Measurements from ENCODE around the gene GP1BB.
A peak's percentile ranks its signal among the peaks of the same experiment; 100 is the strongest.

Gene GP1BB

DNA sequence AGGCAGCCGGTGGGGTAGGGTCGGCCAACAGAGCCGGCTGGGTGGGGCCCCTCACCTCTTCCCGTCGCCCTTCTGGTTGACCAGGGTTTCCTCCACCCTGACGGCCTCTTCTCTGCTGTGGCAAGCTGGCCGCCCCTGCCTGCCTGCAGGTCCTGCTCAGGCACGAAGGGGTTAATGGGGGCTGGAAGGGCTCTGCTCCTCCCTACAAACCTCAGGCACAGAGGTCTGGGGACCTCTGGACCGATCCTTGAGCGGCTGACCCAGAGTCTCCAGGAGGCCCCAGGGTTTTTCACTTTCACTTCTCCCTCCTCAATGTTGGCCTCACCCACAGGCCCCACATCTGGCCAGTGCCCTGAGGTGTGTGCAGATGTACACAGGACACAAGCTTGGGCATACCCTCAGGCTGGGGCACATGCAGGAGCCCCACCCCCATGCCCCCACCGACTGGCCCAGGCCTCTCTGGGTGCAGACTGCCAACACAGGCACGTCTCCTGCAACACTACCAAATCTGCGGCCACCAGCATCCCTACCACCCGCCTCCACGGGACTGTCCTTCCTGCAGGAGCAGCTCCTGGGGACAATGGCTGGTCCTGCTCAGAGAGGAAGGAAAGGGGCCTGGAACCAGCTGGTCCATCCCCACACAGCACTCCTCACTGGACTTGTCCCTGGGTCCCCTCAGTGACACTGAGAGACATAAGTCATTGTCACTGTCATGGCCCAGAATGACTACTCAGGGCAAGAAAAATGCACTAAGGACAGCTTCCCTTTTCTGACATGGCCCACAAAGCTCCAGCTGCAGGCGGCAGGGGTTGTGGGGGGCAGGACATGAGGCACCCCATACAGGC lies 34.0 kb downstream of the GP1BB start:
- FAIRE-seq, result no peak

DNA sequence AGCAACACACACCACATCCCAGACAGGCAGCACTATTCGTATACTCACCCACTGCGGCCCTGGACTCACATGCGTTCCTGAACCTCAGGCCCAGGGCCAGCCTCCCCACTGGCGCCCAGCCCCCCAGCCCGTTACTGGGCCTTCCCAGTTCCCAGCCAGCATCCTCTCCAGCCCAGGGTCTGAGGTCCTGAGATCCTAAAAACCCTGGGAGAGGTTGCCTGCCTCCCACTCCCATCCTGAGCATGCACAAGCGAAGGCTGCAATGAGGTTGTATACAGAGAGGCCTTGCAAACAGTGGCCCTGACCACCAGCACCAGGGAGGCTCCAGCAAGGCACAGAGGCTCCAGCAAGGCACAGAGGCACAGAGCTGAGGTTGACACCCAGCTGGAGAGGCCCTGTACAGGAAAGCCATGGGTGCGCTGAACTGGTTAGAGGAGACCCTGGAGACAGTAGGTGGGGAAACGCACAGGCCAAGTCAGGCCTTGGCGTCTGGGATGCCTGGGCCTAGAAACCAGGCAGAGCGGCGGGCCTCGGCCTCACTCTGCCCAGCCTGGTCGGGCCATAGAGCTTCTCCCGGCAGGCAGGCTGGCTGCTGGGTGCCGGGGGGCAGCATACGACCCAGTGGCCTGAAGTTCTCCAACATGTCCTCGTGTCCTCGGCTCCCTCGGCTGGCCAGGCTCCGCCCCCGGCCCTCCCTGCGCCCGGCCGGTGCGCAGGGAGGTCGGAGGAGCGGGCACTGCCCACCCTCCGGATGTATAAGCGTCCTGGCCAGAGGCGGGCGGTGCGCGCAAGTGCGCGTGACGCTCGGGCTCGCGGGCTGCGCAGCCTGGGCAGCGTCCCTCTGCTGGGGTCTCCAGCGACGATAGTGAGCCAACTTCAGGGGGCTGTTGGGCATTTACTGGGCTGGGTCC lies 34.9 kb downstream of the GP1BB start:
- no peak for FAIRE-seq

DNA sequence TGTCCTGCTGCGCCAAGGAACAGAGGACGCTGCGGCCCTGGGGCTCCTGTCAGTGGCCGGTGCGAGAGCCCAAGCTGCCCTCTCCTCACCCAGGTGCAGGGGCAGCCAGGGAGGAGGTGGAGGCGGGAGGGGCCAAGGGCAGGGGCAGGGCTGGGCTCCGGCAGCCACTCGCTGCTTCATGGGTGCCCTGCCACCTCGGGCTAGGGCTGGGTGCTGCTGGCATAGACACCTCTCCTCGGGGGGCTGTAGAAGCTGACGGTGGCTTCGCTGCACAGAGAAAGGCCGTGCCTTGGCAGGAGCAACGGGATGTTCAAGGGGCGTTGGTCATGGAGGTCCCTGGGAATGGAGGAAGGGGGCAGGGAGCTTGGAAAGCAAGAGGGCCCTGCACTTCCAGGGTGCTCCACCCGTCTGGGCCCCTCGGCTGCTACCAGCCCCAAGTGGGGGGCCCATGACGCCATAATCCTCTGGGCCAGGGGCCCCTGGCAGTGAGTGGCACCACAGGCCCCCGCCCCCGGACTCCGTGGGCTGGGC lies 35.6 kb downstream of the GP1BB start:
- no peak for FAIRE-seq

DNA sequence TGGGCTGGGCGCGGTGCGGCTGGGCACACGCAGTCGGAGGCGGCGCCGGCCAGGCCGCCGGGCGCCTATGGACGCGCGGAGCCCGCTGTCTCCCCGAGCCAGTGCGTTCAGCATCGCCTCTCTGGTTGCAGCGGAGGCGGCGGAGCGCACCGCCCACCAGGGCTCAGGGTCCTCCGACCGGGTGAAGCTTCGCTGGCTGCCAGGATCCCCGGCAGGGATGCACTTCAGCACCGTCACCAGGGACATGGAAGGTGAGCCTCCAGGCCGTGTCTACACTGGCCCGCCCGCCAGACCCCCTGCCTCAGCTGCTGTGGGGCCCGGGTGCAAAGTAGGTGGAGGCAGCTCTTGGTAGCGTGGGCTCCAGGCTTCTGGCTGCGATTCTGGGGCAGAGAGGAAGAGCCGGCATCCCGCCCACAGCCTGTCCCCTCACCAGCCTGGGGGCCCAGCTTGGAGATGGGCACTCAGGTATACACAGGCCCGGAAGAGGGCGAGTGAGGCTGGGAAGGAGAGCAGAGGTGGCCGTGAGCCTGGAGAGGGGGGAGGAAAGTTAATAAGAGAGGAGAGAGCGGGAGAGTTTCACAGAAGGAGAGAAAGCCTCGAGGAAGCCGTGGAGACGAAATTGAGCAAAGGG lies 36.2 kb downstream of the GP1BB start:
- no peak for FAIRE-seq

DNA sequence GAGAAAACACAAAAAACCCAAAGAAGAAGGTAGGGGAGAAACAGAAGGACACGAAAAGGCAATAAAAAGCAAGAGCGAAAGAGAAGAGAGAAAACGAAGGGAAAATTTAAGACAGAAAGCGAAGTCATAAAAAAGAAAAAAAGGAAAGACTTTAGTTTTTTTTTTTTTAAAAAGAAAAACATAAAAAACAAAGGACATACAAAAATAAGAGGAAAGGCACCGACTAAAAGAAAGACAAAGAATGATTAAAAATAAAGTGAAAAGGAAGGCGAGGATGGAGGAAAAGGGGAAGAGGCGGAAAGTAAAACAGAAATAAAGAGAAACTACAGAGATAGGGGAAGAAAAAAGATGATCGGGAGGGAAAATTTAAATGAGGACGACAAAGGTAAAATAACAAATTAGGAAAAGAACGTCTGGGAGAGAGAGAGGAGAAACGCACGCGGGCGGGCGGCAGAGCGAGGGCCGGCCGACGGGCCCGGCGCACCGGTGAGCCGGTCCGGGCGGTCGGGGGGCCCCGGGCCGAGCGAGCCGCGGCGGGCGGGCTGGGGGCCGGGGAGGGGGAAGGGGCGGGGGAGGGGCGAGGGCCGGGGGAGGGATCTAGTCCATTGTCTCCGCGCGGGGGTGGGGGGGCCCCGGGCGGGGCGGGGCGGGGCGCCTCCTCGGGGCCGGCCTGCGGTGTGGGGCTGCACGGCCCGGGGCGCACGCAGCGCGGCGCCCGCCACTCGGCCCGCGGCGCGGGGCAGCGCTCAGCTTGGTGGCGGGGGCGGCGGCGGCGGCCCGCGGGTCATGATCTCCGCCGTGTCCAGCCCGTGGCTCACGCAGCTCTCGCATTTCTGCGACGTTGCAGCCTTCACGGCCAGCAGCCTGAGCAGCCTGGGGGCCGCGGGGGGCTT lies 37.0 kb downstream of the GP1BB start, which contains the start of gene TBX1:
Gene TBX1, plus strand, starts transcription at position 721 of the 893 bp plus-strand sequence. Its CDS starts 66 bp downstream, at position 787.
- peak; percentile 39 for FAIRE-seq

DNA sequence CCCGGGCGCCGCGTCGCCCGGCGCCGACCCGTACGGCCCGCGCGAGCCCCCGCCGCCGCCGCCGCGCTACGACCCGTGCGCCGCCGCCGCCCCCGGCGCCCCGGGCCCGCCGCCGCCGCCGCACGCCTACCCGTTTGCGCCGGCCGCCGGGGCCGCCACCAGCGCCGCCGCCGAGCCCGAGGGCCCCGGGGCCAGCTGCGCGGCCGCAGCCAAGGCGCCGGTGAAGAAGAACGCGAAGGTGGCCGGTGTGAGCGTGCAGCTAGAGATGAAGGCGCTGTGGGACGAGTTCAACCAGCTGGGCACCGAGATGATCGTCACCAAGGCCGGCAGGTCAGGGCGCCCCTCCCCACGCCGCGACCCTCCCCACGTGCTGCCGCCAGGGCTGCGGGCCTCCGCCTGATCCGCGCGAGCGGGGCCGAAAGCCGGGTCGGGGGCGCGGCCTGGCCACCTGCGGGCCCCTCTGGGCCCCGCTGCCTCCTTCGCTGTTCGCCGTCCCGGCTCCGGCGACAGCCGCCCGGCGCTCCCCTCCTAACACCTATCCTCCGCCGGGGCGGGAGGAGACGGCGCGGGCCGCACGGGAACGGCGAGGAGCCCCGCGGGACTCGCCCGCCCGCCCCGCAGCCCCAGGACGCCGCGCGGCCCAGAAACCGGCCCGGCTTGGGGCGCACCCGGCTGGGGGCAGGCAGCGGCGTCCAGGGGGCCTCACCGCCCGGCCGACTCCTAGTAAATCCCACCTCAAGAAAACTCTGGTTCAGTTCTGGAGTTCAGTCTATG lies 37.8 kb downstream of the GP1BB start:
- FAIRE-seq, result no peak

DNA sequence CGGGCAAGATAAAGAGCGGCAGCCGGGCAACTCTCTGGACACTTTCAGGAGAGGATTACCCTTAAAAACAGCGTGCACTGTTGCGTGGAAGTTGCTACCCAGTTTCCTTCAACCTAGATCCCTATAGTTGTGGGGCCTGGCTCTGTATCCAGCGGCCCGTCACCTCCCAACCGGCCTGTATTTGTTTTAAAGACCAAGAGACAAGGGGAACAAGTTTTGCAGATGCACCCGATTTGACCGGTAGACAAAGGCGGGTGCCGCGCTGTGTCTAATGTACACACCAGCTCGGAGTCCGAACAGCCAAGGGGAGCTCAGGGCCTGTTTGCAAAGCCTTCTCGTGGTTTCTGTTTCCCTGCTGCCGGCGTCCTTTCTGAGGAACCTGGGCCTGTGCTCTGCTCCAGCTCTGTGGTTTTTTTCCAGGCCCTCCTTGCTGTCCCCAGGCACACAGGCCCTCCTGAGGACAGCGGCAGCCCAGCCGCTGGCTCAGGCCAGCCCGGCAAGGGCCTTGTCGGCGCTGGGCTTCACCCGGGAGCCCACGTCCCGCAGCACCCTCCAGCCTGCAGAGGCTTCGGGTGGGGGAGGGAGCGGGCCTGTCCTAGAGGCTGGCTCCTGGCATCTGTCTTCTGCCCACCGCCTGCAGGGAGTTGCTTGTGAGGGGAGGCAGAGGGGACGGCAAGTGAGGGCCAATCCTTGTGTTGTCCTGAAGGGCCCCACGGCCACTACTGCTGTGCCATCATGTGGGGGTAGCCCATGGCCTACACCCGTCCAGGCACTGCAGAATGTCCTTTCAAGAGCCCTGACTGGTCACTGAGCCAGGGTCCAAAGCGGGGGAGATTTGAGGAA lies 38.6 kb downstream of the GP1BB start:
- no peak for FAIRE-seq

DNA sequence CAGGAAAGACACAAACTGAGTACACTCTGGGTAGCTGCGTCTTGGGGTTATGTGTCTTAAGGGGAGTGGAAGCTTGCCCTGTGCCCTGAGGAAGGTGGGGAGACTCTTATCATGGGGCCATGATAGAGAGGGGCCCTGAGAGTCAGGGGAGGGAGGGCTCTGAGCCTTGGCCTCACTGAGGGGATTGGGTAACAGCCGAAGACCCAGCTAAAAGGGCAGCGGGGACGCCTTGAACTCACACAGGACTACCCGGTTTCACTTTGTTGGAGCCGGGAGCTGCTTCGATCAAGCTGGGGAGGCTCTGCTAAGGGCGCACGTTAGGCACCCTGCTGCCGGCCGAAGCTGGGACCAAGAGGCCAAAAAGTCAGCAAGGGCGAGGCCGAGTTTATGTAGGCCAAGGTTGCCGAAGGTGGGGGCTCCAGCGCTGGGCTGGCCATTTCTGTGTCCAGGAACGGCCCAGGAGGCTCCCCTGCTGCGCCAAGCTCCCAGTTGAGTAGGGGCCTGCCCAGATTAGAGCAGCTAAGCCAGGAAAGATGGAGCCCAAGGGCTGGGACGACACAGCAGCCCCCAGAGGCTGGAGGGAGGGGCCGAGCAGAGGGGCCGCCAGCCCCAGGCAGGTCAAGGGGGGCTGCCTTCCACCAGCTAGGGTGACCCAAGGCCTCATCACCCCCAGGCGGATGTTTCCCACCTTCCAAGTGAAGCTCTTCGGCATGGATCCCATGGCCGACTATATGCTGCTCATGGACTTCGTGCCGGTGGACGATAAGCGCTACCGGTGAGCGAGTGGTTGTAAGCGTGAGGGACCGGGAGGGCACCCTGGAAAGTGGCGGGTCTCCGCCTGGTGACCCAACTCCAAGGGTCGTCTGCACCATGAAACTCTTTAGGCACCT lies 39.5 kb downstream of the GP1BB start:
- FAIRE-seq, result no peak

DNA sequence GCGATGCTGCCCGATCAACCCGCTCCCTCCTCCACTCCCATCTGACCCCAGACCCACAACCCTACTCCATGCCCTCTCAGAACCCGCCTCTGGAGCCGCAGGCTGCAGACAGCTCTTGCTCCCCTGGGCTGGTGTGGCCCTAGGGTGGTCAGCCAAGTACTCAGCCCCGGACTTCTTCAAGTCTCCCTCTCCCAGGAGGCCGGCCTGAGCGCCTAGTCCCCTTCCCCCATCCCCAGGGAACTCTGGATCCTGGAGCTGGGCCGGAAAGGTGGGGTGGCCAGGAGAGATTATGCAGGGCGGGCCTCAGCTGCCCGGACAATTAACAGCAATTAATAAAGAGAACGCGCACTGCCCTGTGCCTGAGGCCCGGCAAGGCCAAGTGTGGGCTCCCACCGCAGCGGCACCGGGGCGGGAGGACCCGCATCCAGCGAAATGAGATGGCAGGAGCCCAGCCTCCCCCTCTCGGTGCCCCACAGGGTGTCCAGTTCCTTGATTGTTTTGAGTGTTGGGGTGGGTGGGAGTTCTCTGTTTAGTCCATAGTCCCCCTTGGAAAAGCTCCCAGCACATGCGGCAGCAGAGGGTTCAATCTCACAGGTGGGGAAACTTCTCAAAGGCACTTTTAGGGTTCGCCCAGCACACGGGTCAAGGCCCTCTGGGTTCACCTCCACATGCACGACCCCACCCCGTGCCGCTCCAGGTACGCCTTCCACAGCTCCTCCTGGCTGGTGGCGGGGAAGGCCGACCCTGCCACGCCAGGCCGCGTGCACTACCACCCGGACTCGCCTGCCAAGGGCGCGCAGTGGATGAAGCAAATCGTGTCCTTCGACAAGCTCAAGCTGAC lies 40.3 kb downstream of the GP1BB start:
- no peak for FAIRE-seq

DNA sequence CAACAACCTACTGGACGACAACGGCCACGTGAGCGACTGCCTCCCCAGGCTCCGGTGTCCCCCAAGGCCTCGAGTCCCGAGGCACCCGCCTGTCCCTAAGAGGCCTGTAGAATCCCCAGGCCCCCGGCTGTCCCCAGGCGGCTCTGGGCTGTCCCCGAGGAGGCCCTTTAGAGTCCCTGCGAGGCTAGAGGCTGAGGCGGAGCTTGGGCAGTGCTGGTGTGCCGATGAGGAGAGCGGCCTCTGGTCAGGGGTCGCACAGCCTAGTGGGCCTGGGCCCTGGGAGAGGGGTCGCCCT lies 40.9 kb downstream of the GP1BB start:
- no peak for FAIRE-seq

DNA sequence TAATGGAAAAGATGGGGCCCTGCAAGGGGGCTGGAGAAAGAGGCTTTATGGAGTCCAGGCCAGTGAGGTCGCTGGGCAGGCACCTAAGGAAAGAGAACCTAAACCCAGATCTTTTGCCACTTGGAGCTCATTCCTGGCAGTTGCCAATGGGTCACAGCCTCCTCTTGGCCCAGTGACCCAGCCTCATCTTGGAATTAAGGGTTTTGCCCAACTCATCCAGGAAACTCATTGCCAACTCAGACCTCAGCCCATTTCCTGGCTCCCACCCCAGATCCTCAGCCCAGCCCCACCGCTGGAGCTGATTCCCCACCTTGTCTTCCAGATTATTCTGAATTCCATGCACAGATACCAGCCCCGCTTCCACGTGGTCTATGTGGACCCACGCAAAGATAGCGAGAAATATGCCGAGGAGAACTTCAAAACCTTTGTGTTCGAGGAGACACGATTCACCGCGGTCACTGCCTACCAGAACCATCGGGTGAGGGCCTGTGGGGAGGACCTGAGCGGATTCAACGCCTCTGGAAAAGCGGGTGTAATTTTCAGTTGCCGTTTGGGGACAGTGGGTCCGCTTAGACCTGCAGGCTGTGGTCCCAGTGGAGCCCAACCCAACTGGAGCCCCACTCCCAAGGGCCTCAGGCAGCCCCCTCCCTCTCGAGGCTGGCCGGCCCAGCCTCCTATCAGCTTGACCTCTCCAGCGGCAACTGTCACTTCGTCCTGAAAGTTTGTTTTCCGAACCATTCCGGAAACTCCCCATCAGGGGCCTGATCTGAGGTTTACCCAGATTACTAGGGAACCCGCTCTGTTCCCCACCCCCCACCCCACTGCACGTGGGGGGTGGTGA lies 41.5 kb downstream of the GP1BB start:
- FAIRE-seq, result no peak

DNA sequence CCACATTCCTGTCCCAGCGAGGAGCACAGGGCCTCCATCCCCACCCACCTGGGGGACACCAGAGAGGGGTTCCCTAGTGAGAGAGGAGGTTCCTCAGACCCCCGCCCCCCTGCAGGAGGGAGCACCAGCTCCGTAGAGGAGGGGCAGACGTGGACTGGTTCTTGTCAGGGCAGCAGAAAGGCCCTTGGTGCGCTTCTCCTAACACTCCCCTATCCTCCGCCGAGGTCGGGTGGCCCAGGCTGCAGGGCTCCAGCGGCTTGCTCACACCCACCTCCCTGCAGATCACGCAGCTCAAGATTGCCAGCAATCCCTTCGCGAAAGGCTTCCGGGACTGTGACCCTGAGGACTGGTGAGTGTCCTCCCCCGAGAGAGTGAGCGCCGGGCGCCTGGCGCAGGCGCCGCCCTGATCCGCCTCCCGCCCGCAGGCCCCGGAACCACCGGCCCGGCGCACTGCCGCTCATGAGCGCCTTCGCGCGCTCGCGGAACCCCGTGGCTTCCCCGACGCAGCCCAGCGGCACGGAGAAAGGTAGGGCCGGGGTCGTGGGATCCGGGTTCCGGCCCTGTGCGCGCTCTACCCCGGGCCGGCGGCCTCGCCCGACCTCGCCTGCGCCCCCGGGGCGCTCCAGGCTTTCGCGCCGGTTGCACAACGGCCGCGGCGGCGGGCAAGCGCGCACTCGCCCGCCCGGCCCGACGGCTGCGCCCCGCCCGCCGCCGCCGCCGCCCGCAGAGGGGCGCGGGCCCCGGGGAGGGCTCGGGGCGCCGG lies 42.3 kb downstream of the GP1BB start:
- no peak for FAIRE-seq

DNA sequence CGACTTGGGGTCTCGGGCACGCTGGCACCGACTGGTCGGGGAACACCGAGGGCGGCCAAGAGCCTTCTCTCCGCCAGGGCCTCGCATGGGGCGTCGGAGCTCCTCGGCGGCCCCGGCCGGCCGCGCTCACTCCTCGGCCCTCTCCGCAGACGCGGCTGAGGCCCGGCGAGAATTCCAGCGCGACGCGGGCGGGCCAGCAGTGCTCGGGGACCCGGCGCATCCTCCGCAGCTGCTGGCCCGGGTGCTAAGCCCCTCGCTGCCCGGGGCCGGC lies 42.8 kb downstream of the GP1BB start:
- no peak for FAIRE-seq

DNA sequence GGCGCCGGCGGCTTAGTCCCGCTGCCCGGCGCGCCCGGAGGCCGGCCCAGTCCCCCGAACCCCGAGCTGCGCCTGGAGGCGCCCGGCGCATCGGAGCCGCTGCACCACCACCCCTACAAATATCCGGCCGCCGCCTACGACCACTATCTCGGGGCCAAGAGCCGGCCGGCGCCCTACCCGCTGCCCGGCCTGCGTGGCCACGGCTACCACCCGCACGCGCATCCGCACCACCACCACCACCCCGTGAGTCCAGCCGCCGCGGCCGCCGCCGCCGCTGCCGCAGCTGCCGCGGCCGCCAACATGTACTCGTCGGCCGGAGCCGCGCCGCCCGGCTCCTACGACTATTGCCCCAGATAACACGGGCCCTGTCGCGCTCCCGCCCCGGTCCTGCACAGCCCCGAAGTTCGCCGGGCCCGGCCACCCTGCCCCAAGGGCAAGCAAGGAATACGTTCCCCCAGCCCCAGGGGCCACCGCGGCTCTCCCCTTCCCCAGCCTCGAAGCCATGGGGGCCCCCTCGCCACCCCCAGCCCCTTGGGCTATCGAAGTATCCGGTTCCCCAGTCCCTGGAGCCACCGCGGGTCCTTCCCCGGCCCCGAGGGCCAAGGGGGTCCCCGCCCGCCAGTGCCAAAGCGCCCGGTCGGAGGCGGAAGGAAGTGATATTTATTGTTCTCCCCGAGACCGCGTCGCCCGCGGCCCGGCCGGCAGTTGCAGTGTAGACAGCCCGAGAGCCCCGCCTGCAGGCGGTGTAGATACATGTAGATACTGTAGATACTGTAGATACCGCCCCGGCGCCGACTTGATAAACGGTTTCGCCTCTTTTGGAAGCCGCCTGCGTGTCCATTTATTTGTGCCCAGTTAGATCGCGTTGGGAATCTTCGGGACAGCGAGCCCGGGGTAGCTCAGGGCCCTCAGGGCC lies 43.4 kb downstream of the GP1BB start:
- FAIRE-seq, result no peak

DNA sequence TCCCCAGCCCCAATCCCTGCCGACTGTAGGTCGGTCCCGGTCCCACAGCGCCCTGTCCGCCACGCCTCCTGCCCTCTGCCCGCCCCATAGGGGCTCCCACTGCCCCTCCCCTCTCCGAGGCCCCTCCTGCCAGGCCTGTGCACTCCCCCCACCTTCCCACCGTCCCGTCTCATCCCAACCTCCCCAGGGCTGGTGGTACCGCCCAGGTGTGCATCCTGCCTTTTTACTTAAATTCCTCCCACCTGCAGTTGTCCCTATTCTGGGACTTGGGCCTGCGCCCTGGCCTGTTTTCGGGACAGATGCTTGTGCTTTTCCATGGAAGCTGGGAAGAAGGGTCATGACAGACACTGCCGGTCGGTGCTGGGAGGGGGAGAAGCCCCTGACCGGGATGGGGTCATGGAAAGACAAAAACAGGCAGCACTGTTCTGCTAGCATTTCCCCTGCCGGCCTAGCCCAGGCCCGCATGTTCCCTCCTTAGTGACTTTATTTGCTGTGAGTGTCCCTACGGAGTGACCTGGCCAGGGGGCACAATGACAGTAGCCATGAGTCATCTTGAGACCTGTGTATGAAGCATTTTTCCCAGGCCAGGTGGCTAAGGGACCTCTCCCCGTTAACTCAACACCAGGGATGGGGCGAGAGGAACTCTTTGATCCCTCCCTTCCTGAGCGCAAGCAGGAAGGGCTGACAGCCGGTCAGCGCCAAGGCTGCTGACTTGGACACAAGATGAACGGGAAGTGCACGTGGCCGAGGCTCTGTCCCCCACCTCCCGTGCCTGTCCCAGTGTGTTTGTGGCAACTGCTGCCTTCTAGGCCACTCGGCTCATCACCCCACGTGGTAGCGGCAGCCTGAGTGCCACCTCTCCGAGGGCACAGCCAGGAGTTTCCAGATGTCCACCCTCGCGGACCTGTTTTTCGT lies 44.3 kb downstream of the GP1BB start:
- FAIRE-seq, result no peak

All from A204.1 (cell line).